ENCODE measurements around the gene SLC25A15.
A peak's percentile ranks its signal among the peaks of the same experiment; 100 is the strongest.

SLC25A15 gene

DNA sequence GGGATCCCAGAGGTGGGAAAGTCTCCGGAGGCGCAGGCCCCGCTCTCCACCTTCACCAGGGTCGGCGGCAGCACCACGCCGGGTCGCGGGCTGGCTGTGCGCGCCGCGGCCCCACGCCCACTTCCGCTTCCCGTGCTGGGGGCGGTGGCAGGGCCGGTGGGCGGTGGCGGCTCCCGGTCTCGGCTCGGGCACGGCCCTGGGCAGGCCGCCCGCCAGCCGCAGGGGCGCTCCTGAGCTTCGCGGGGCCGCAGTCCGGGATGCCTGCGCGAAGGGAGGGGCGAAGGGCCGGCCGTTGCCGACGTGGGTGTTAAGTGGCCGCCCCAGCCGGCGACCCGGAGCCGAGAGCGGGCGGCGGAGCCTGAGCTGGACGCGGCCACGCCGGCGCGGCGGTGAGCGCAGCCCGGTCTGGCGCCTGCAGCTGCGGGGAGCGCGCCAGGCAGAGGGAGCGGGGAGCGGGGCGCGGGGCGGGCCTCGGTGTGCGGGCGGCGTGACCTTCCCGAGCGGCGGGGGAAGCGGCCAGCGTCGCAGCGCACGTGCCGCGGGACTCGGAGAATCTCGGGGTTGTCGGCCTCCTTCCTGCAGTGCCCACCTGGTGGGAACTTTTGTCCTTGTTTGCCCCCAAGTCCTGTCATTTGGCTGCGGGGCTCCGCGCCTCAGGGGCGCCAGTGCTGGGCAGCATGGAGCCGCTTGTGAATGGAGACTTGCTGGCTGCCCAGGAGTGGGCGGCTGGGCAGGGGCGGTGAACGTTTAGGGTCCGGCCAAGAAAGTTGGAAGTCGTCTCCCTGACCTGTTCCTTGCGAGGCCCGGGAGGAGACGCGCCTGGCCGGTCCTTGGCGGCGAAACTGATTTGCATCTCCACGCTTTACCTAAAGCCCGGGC is at the start of gene SLC25A15:
SLC25A15 (plus strand) TSS at position 337 of the 879 bp plus-strand sequence. CDS start 3,616 bp downstream, outside the sequence.
- no peak for DNase-seq (ENCODE audit: low read depth)

DNA sequence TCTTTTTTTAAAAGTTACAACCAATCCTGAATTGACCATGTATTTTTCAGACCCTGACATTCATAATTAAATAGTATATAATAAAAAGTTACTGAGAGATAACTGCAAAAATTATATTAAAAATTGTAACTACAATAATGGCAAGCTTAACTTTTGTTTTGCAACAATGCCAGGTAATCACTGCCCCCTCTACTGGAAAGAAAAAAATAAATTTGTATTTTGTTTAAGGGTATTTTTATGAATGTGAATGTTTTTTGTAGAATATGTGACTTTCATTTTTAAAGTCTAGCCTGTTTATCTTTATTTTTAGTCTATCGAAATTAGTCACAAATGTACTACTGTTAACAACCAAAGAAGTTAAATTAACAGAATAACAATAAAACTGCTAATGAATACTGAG is 40.1 kb upstream of the SLC25A15 start:
- no peak for DNase-seq (ENCODE audit: low read depth)

DNA sequence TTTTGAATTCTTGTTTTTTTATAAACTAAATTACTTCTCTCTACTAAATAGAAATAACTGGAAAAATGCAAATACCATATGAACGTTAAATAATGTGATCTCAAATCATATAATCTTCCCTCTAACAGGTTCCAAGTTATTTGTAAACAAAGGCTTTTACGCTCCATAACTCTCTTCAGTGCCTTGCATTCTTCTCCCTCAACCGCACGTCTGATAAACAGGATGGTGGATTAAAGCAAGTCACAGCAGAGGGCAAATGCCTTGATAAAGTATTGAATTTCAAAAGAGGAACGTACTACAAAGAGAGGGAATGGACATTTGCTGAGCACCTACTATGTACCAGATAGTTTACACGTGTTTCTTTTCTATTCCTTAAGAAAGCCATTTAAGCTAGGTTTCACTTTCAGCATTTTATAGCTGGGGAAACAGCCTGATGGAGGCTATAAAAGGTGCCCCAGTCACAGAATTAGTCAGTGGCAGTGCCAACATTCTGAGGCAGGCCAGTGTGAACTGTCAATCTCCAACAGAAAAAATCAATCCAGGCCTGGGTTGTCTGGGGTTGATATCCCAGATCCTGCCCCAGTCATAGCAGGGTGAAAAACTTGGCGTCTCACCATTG is 34.2 kb upstream of the SLC25A15 start:
- DNase-seq (ENCODE audit: low read depth) = no peak

DNA sequence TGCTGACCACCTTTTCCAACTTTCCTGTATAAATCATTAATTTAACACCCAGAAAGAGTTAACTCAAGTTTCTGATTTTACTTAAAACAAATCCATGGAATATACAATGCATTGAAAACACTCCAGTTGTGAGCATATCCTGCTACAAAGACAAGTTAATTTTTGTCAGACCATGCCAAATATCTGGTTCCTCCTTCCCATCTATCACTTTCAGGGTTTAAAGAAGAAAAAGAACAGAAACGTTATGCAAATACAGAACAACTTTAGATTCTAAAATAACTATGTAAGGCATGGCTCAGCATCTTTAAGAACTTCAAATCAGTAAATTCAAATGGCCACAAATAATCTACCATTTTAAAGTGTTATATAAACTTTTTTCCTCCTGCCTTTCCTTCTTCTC is 33.4 kb upstream of the SLC25A15 start:
- no peak for DNase-seq (ENCODE audit: low read depth)

DNA sequence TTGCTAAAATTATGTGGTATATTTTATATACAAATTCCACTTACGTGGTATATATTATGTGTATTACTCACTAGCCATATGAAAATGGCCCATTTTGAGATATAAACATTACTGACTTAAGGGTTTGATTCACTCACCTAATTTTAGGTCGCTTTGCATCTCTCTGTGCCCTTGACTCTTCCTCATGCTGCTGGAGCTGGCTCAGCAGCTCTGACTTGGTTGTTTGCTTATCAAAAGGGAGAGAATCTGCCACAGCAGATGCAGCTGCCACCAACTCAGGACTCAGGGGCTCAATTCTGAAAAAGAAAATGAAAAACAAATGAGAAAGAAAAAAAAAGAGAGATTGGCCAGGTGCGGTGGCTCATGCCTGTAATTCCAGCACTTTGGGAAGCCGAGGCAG is 30.6 kb upstream of the SLC25A15 start:
- no peak for DNase-seq (ENCODE audit: low read depth)

DNA sequence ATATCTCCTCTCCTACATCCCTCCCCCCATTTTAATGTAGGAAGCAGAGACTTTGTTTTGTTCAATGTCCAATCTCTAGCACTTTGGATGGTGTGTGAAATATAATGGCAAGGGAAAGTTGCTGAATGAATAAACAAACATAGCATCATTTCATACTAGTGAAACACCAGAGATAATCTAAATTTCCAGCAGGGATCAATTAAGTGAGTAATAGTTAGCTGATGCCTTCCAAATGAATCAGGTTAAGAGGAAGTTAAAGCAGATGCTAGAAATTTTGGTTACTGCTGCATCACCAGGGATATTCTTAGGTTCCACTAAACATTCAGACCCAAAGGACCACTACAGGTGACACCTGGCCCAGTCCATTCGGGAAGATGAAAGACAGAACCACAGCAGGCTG is 26.6 kb upstream of the SLC25A15 start:
- no peak for DNase-seq (ENCODE audit: low read depth)

DNA sequence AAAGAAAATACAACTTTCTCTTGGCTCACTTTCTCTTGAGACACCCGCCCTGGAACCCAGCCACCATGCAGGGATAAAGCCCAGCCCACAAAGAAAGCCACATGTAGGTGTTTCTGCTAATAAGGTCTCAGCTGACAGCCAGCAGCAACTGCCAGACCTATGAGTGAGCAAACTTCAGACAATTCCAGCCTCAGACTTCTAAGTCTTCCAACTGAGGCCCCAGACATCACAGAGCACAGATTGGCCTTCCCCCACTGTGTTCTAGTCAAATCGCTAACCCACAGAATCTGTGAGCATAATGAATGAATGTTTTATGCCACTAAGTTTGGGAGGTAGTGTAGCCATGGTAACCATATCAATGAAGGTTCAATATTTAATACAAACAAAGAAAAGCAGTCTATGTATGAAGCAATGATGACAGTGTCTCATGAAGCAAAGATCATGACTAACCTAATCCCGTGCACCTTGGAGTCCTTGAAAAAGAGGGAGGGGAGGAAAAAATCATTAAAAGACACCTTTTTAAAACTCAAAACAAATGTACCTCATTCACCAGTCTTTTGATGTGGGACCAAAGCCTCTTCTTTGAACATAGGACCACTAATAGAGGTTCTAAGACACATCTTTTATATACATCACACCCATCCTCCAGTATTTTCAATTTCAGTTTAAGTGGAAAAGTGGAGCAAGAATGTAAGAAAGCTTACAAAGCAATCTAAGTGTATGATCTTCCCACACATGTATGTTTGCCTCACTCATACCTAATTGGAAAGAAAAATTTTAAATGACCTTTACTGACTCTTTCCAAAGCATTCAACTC is 24.6 kb upstream of the SLC25A15 start:
- no peak for DNase-seq (ENCODE audit: low read depth)

DNA sequence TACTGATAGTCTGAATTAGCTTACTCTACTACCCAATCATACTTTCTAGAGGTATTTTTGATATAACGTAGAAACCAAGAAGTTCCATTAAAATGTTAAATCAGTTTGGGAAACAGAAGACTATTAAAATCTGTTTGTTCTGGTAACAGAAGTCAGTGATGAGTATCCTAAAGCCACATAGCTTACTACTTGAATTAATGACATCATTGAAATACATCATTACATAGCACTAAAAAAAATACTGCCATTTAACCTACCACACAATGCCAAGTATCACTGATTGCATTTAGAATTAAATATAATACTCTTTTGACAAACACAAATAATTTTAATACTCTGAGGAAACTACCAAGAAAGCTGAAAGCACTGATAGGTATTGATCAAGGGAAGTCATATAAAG is 23.8 kb upstream of the SLC25A15 start:
- DNase-seq (ENCODE audit: low read depth) = no peak

DNA sequence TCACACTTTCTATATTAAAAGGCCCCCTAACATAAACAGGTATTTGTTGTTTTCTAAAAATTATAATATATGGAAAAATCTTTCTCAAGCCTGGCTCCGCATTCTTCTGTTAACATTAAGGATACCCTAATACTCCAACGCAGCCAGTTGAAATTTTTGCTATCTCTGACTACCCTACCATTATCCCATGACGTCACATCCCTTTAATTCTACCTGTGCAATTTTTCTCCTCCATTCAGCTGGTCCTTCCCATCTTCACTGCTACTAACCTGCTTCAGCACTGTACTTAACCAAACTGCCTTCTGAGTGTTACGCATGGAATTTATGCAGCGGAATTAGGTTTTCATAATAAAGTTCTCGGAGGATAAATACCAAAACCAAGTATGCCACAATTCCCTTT is 19.4 kb upstream of the SLC25A15 start:
- DNase-seq (ENCODE audit: low read depth) = no peak

DNA sequence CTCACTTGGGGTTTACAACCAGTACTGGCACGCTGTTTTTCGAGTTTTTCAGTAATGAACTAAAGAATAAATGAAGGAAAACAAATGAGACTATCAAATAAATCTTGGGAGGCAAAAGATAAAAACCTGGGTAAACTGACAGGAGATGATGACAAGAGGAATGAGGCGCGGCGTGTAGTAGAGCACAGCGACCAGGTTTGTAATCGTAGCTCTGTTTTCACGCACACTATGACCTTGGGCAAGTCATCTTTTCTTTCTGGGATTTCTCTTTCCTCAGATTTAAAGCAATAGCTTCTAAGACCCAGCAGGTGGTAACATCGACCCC is 18.8 kb upstream of the SLC25A15 start:
- DNase-seq (ENCODE audit: low read depth) = no peak

DNA sequence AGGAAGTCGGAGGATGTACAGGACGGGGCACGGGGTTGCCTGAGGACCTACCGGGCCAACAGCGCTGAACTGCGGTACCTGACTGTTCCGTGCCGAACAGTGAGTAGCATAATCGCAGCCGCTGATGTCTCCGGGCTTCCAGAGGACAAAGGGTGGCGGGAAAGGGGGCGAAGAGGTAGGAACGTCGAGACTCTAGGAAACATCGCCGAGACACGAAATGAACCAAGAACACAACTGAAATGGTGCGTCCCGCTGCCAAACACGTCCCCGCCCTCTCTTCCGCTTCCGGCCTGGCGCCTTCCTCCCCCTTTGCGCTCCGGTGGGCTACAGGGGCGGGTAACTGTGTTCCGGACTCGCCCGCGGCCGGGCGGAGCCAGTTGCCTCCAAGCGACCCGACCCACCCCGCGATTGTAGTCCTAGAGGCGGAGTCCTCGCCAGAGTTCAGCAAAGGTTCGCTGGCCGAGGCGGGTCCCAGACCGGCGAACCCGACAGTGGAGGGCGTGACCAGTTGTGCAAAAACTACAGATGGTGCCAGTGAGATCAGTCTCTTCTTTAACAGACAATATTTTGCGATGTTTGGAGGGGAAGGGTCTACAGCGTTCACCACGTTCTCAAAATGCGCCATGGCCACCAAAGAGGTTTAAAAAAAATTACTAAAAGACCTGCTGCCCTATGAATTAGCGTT is 18.3 kb upstream of the SLC25A15 start, which contains the start of gene MRPS31:
MRPS31 (minus strand) TSS at position 257 of the 685 bp plus-strand sequence; CDS start at position 203, 54 bp downstream.
- DNase-seq (ENCODE audit: low read depth) = peak; percentile 63

DNA sequence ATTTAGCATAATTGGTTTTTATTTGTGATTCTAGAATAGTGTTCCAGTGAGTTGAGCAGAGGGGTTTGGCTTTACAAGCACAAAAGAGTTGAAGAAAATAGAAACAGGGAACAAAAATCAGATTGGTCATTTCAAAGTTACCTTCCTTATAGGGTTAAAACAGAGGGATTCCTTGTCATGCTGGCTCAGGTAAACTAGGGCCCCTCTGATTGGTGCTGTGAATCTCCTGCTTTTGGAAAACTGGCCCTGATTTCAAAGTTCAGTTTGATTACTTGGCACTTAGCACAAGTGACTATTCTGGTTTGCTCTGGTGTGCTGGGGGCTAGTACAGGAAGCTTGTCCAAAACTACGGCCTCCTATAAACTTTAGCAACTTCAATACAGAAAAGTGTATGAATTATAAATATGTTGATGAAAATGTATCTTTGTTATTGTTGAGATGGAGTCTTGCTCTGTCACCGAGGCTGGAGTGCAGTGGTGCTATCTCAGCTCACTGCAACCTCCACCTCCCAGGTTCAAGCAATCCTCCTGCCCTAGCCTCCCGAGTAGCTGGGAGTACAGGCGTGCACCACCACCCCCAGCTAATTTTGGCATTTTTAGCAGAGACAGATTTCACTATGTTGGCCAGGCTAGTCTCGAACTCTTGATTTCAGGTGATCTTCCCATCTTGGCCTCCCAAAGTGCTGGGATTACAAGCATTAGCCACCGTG is 16.5 kb upstream of the SLC25A15 start:
- no peak for DNase-seq (ENCODE audit: low read depth)

DNA sequence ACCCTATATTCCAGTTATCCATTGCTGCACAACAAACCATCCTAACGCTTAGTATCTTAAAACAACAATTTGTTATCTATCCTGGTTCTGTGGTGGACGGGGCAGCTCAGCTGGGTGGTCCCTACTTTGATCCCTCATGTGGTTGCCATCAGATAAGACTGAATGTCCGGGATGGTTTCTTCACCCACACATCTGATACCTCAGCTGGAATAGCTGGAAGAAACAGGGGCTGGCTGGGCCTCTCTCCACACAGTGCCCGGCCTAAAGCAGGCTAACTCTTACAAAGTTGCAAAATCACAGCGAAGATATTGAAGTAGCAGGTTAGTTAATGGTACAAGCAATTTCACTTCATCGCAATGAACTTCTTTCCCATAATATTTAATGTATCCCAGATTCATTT is 14.7 kb upstream of the SLC25A15 start:
- no peak for DNase-seq (ENCODE audit: low read depth)

DNA sequence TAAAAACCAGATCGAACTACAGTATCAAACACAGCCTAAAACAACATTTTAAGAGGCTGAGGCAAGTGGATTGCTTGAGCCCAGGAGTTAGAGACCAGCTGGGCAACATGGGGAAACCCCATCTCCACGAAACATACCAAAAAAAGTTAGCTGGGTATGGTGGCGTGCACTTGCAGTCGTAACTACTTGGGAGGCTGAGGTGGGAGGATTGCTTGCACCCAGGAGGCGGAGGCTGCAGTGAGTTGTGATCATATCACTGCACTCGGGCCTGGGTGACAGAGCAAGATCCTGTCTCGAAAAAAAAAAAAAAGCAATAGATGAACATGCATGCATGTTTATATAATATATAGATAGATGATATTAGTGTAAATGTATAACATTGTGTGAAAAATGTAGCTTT is 13.2 kb upstream of the SLC25A15 start:
- DNase-seq (ENCODE audit: low read depth) = no peak

DNA sequence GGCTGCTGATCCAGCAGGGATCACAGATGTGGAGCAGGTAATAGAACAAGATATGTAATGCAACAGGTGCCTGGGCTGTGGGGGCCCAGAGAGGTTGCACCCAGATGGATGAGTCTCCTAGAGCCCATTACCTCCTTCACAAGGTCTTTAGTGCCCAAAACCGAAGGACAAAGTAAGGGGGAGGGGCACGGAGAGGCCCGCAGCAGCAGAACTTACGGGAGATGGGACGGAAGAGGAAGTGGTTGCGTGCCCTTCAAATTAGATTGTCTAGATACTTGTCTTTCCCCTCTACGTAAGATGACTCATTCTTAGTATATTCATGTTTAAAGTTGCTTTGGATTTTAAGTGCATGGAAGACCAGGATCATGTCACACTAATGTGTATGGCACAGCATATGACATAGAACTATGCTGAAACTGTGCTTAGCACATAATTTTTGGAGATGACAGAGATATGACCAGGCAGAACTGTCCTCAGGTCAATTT is 12.7 kb upstream of the SLC25A15 start:
- DNase-seq (ENCODE audit: low read depth) = no peak

DNA sequence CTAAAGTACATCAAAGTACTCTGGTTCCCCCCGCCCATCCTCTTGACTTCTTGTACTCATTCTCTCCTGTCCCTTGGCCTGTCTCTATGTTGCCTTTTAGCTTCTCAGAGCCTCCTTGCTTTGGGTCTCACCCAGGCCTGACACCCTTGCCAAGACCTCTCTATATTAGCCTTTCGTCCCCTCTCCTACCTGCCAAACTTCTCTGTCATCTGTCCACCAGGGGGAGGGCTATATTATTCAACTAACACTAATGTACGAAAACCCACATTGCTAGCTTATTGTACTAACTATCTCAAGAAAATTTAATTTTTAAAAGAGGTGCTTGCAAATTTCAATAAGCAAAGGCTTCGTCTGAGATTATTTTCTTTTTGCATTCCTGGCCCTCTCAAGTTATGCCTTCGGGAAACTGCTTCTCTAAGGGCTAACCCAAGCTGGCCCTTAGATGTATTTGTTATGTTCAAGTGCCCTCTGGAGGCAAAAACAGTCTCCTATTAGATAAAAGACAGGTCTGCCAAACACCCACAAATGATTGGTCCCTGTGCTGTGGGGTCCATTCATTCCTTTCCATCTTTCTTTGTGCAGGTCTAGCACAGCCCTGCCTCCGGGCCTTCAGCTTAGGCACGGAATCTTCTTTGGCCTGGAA is 12.1 kb upstream of the SLC25A15 start:
- DNase-seq (ENCODE audit: low read depth) = no peak

DNA sequence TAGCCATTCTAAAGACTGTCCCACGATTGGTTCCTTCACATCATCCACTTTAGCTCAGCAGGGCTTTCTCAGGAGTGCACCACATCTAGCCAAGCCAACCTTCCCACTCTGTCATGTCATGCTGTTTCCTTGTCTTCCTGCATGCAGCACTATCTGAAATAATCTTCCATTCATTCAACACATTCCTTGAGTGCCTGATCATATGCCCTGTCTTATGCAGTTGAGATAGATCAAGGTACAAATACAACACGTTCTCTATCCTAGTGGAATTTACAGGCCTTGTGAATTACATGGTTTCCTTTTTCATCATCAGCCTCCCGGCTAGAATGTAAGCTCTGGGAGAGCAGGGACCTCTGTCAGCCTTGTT is 11.6 kb upstream of the SLC25A15 start:
- no peak for DNase-seq (ENCODE audit: low read depth)

DNA sequence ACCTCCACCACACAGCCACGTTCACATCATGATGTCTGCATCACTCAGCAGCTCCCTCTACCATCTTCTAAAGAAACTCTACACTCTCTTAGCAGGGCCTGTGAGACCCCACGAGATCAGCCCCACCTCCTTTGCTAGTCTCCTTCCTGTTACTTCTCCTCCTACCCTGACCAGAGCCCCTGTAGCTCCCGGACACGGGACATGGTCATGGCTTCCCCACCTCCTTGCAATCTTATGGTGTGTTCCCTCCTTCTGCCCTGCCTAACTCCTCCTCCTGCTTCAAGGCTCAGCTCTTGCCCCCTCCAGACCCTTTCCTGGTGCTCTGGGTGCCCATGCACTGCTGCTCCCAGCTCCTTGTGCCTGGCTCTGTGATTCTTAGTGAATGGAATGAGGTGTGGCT is 10.4 kb upstream of the SLC25A15 start:
- DNase-seq (ENCODE audit: low read depth) = no peak

DNA sequence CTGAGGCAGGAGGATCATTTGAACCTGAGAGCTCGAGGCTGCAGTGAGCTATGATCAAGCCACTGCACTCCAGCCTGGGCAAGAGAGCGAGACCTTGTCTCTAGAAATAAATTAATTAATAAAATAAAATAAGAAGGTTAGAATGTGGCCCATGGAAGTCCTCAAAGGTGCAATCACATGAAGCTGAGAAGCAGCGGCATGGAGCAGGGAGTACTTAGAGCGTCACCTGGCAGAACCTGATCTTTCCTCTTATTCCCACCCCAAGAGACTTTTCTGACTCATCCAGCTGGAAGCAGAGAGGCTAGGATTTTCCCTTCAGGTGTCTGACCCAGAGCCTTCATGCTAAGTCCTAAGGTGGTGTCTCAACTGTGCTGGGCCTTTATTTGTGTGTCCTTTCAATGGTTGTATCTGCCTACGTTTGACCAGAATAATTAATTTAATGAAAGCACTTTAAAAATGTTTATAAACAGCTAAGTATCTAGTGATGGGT is 9.6 kb upstream of the SLC25A15 start:
- no peak for DNase-seq (ENCODE audit: low read depth)

DNA sequence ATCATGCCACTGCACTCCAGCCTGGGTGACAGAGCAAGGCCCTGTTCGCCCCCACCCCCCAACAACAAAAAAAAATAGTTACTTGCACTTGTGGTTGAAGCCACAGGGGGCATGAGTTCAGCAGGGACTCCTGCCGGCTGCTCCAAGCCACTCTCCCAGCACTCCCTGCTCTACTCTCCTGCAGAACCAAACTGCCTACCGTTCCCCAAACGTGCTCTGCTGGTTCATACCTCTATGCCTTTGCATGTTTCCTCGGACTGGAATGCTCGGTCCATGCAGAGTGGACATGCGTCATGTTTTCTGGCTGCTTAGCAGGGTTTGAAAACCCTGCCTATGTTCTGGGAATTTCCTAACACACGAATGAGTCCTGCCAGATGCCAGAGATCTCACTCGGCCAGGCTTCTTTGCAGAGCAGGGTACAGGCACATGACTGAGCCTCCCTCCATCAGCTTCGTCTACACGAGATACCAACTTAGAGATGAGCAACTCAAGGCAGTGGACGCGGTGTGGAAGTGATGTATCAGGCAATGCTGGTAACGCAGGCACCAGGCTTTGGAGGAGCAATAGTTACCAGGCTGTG is 8.5 kb upstream of the SLC25A15 start:
- DNase-seq (ENCODE audit: low read depth) = no peak
